Right atrium auricular region (tissue), 2 donors: ENCODE measurements around the gene DRC3. TPM values are rescaled to one million over a fixed set of nuclear protein-coding genes. Genes with fewer than 3 reads are reported as not detected.

Experiments
- DNase-seq: peaks from one replicate; pipeline ENCODE4 v3.0.0-alpha.2; 2019; ENCODE audit warnings: low spot score
- H3K27ac ChIP-seq, 2 donors: fragments of 200-600 bp; sonication (generic); 1 replicate in 1 of 2; 2 replicates in 1 of 2; pipeline ENCODE4 v1.5.1; 2016 to 2019
- H3K27me3 ChIP-seq, 2 donors: fragments of 200-600 bp; sonication (generic); one replicate each; pipeline versions ENCODE4 v1.5.1 to v1.6.0; 2017 to 2019
- H3K36me3 ChIP-seq: fragments of 200-600 bp; sonication (generic); one replicate; pipeline ENCODE4 v1.5.1; 2016
- H3K4me1 ChIP-seq, 2 donors: fragments of 200-600 bp; sonication (generic); one replicate each; pipeline versions ENCODE4 v1.5.1 to v1.6.0; 2017 to 2019
- H3K4me3 ChIP-seq, 2 donors: fragments of 200-600 bp; sonication (generic); 1 replicate in 1 of 2; 2 replicates in 1 of 2; pipeline ENCODE4 v1.5.1; 2017 to 2019; ENCODE audit warnings: mild to moderate bottlenecking in 1 of 2, moderate library complexity in 1 of 2
- H3K9me3 ChIP-seq, 2 donors: fragments of 200-600 bp; sonication (generic); one replicate each; pipeline ENCODE4 v1.5.1; 2019
- total RNA-seq, 2 donors: library from RNA; depleted of rRNA; stranded (reverse); fragments of >200 nt; gene quantifications; one replicate each; pipeline ENCODE4 v1.1.0, GENCODE V29; 2016
- TF ChIP-seq, protein P1 (sequence below), 2 donors: fragments of 200-600 bp; sonication (generic); IDR thresholded peaks; one replicate each; pipeline ENCODE4 v1.5.1; 2019; ENCODE audit warnings: antibody characterized with exemption in 2 of 2

DRC3 gene
- total RNA-seq, 2 donors from 2014 or later = 0.94 to 1.7 TPM

GRCh38 chr17:17979778-17980177 is 7.1 kb downstream of the DRC3 start:
- Histone ChIP-seq H3K36me3 (no peaks in the 10 kb centered on the region), H3K27me3 (no peaks in the 10 kb centered on the region), H3K4me1 (no peaks in the 10 kb centered on the region), H3K4me3 (no peak overlapping the region), H3K9me3 (no peaks in the 10 kb centered on the region), H3K27ac (no peak overlapping the region)
- DNase-seq = no peak
- TF ChIP-seq, protein P1, sequence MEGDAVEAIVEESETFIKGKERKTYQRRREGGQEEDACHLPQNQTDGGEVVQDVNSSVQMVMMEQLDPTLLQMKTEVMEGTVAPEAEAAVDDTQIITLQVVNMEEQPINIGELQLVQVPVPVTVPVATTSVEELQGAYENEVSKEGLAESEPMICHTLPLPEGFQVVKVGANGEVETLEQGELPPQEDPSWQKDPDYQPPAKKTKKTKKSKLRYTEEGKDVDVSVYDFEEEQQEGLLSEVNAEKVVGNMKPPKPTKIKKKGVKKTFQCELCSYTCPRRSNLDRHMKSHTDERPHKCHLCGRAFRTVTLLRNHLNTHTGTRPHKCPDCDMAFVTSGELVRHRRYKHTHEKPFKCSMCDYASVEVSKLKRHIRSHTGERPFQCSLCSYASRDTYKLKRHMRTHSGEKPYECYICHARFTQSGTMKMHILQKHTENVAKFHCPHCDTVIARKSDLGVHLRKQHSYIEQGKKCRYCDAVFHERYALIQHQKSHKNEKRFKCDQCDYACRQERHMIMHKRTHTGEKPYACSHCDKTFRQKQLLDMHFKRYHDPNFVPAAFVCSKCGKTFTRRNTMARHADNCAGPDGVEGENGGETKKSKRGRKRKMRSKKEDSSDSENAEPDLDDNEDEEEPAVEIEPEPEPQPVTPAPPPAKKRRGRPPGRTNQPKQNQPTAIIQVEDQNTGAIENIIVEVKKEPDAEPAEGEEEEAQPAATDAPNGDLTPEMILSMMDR (IDR thresholded peaks at IDR 0.05) = no peak

DNA sequence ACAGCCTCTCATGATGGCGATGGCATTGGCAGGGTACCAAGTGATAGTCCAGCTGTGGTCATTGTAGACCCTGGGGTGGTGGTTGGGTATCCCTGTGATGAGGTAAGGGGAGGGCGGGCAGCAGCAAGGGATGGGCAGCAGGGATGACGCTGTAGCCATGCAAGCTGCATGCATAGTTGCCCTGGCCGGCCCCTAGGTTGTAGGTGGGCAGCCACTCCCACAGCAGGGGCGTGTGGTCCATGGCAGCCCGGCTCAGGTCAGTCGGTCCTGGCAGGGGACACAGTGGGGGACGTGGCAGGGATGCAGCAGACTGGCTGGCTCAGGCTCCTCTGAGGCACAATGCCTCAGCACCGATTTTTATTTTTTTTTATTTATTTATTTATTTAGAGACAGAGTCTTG is 8.7 kb downstream of the DRC3 start:
- H3K9me3 ChIP-seq = no peaks in the 10 kb centered on the region
- no peak overlapping the region for H3K27ac ChIP-seq
- no peaks in the 10 kb centered on the region for H3K4me1 ChIP-seq
- no peak for DNase-seq
- TF ChIP-seq, protein P1 (IDR thresholded peaks at IDR 0.05) = no peak
- H3K4me3 ChIP-seq = no peak overlapping the region
- no peaks in the 10 kb centered on the region for H3K36me3 ChIP-seq
- H3K27me3 ChIP-seq = no peaks in the 10 kb centered on the region

- TF ChIP-seq, protein P1 (IDR thresholded peaks at IDR 0.05) = no peak
- H3K4me3 ChIP-seq = no peak overlapping the region
- no peaks in the 10 kb centered on the region for H3K27me3 ChIP-seq
- H3K4me1 ChIP-seq = no peaks in the 10 kb centered on the region
- H3K9me3 ChIP-seq = no peaks in the 10 kb centered on the region
- no peak overlapping the region for H3K27ac ChIP-seq
- no peak for DNase-seq
- H3K36me3 ChIP-seq = no peaks in the 10 kb centered on the region
These were observed 10.1 kb downstream of the DRC3 start for GRCh38 chr17:17982801-17983200.

DNA sequence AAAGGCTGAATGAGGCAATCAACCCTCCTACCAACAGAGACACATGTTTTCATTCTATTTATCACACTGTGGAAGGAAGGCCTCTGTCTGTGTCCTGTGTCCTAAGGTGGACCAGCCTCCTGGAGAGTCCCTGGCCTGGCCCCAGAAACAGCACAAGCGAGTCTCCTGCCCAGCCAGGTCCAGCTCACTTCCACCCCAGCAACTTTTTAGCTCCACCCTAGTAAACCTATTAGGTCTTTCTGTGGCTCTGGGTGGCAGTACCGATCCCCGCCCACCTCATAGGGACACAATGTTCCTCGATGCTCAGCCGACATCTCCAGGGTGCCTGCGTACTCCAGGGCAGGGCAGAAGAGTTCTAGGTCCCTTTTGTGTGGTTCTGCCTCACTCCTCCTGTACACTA is 10.7 kb downstream of the DRC3 start:
- H3K4me3 ChIP-seq = no peak overlapping the region
- H3K27ac ChIP-seq = no peak overlapping the region
- no peaks in the 10 kb centered on the region for H3K9me3 ChIP-seq
- H3K27me3 ChIP-seq = no peaks in the 10 kb centered on the region
- no peaks in the 10 kb centered on the region for H3K36me3 ChIP-seq
- H3K4me1 ChIP-seq = no peaks in the 10 kb centered on the region
- DNase-seq = no peak
- TF ChIP-seq, protein P1 (IDR thresholded peaks at IDR 0.05) = no peak

- TF ChIP-seq, protein P1 (IDR thresholded peaks at IDR 0.05) = no peak
- Histone ChIP-seq H3K27me3 (no peaks in the 10 kb centered on the region), H3K4me1 (no peaks in the 10 kb centered on the region), H3K4me3 (no peak overlapping the region), H3K36me3 (no peaks in the 10 kb centered on the region), H3K9me3 (no peaks in the 10 kb centered on the region), H3K27ac (no peak overlapping the region)
- DNase-seq = no peak
These were observed 11.1 kb downstream of the DRC3 start for GRCh38 chr17:17983776-17984175.

DNA sequence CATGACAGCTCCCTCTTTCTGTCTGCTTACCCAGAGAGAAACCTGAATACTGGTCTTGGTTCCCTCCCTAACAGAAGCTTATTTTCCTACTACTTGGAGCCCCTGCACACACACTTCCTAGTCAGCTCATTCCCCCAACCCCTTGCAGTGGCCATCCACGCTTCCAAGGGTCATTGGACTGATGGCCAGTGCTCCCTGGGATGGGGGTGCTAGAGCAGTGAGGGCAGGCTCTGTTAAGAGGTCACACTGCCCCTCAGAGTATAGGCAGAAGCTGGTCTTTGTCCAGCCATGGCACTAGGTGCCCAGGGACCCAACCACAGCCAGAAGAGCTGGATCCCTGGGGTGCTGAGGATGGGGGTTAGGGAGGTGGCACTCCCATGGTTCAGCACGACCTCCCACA is 12.5 kb downstream of the DRC3 start:
- TF ChIP-seq, protein P1 (IDR thresholded peaks at IDR 0.05) = no peak
- H3K27ac ChIP-seq = no peak overlapping the region
- H3K4me1 ChIP-seq = no peaks in the 10 kb centered on the region
- no peaks in the 10 kb centered on the region for H3K27me3 ChIP-seq
- no peaks in the 10 kb centered on the region for H3K36me3 ChIP-seq
- no peak overlapping the region for H3K4me3 ChIP-seq
- H3K9me3 ChIP-seq = no peaks in the 10 kb centered on the region
- no peak for DNase-seq
